NCI-H146 treated with DMSO at 0.1 percent for 48 hours (cell line): ENCODE data around the gene FBRSL1.
"Not testable (repeated sequence)": the region's sequence is repeated elsewhere in the genome, so short reads cannot be mapped to it uniquely, and the experiment has no call there.

Experiments used
- DNase-seq: peaks from one replicate; lab custom pipeline; 2025; ENCODE audit not compliant: unreplicated experiment; lab: John Stamatoyannopoulos, UW

Gene FBRSL1

GRCh38 chr12:132470397-132470796 is 19.6 kb upstream of the FBRSL1 start:
- no peak for DNase-seq

- no peak for DNase-seq
Observed at GRCh38 chr12:132471011-132471857, 18.7 kb upstream of the FBRSL1 start.

GRCh38 chr12:132471858-132472255 is 18.1 kb upstream of the FBRSL1 start:
- no peak for DNase-seq

GRCh38 chr12:132472386-132472785 is 17.6 kb upstream of the FBRSL1 start:
- DNase-seq: no peak

GRCh38 chr12:132474237-132474741 is 15.7 kb upstream of the FBRSL1 start:
- no peak for DNase-seq

- DNase-seq: not testable (repeated sequence)
Observed at GRCh38 chr12:132474799-132475303, 15.1 kb upstream of the FBRSL1 start.

- no peak for DNase-seq
Observed at GRCh38 chr12:132475304-132476037, 14.5 kb upstream of the FBRSL1 start.

- DNase-seq: no peak
Observed at GRCh38 chr12:132476038-132476414, 13.9 kb upstream of the FBRSL1 start.

GRCh38 chr12:132476421-132476820 is 13.5 kb upstream of the FBRSL1 start:
- DNase-seq: no peak

GRCh38 chr12:132477017-132477702 is 12.8 kb upstream of the FBRSL1 start:
- DNase-seq: no peak

GRCh38 chr12:132477703-132478432 is 12.1 kb upstream of the FBRSL1 start:
- DNase-seq: no peak

- DNase-seq: no peak
Observed at GRCh38 chr12:132478433-132478803, 11.5 kb upstream of the FBRSL1 start.

GRCh38 chr12:132478845-132479244 is 11.1 kb upstream of the FBRSL1 start:
- no peak for DNase-seq

- DNase-seq: no peak
Observed at GRCh38 chr12:132479291-132479690, 10.7 kb upstream of the FBRSL1 start.

- no peak for DNase-seq
Observed at GRCh38 chr12:132479938-132480622, 9.9 kb upstream of the FBRSL1 start.

GRCh38 chr12:132480623-132481132 is 9.3 kb upstream of the FBRSL1 start:
- no peak for DNase-seq

- no peak for DNase-seq
Observed at GRCh38 chr12:132481345-132481744, 8.6 kb upstream of the FBRSL1 start.

- no peak for DNase-seq
Observed at GRCh38 chr12:132481771-132482745, 7.9 kb upstream of the FBRSL1 start.

- no peak for DNase-seq
Observed at GRCh38 chr12:132482771-132483170, 7.2 kb upstream of the FBRSL1 start.
